NCI-H2196 treated with DMSO at 0.1 percent for 48 hours (cell line): ENCODE data around the gene TBX2.

Source experiments
- DNase-seq: peaks from one replicate; lab custom pipeline; 2025; ENCODE audit not compliant: unreplicated experiment; lab: John Stamatoyannopoulos, UW

Gene TBX2

DNA sequence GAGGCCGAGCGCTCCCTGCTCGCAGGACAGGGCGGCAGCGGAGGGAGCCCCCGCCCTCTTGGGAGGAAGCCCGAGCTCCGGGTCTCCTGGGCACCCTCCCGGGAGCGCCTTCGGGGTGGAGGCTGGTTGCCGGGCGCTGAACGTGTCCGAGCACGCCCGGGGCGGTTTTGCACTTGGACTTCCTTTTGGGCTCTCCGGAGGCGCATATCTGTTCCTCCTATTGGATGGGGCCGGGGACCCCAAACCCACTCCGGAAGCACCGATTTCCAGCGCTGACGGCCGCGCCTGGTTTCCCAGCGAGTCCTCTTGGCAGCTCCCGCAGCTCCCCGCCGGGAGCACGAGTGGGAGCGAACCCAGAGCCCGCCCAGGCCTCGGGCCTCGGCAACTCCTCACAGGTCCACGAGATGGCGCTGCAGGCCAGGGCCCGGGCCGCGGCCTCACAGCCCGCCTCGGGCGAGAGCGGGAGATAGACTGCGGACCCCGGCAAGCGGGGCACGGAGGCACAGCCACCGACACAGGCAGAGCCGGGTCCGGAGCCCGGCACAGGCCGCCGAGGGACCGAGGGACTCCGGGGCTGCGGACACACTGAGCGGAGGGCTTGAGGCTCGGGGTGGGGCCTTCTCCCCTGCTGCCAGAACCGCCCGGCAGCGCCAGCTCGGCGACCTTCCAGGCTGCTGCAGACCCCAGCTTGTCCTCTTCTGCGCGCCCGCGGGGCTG, 12.7 kb downstream of the TBX2 start:
- DNase-seq, result peak; percentile 65

DNA sequence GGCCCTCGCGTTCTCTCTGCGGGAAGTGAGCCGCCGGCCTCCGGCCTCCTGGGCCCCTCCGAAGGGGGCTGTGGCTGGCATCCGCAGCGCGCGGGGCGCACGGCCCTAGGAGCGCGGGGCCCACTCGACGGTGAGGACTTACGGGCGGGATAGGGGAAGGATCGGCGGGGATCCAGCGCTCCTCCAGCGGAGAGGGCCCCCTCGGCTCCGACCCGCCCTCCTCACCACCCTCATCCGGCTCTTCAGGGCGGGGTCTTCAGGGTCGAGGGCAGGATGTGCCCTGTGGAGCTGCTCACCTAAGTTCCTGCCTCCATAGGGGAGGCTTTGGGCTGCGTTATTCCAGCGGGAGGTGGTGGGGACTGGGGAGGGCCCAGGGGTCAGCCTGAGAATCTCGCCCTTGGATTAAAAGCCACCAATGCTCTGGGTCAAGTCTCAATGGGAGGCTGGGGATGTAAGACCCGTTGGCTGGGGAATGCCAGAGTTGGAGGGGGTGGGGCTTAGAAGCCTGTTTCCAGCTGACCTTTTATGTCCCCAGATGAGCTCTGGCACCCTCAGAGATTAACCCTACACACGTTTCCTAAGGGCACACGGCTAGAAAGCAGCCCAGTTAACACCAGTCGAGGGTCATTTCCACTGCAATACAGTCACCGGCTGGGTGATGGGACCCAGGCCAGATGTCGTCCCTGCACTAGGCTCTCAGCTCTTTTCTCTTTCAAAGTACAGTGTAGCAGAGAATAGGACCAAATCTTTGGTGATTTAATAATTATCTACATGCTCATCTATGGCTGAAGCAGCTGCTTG, 13.4 kb downstream of the TBX2 start:
- no peak for DNase-seq

DNA sequence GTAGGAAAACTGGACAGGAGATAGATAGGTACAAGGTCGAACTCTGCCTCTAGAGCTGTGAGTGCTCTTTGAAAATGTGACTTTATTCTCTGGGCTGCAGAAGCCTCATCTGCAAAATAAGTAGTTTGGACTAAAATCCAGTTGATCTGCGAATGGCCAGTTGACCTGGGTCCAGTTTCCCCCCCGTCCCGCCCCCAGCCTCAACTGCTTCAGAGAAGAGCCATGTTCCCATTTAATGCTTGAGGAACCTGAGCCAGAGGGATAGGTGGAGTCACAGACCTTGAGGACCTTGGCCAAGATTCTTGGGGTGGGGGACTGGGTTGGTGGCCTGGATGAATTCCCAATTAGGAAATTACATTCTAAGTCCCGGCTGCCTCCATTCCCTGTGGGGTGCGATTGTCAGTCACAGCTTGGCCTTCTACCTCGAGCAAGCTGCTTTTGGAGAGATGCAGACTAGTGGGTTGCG, 14.1 kb downstream of the TBX2 start:
- DNase-seq, result no peak

DNA sequence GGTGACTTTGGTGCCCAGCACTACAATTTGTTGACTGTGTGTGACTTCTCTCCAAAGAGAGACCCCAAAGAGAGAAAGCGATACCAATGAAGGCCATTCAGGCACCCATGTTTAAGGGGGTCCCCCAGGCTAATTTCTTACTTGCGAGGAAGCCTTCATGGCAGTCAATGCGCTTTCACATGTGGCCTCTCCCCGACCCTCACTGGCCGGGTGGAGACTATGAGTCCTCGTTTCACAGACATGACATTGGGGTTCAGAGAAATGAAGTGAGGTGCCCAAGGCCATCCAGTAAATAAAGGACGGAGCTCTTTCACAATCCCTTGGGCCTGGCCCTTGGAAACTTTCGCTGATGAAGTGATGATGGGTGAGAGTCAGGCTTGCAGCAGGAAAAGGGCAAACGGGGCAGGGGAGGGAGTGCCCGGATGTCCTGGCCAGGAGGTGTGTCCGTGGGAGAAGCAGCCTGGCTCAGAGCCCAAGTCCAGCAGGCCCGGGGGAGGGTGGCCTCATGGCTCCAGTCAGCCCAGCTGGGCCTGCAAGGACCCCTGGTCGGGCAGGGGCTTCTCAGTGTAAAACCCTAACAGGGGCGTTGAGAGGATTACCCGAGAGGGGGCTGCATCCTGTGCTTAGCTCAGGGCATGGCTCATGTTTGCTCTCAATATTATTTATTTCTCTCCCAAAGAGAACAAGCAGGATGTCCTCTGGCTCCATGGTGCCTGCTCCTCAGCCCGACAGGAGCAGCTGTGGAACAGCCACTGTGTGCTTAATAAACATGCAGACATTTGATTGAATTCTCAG, 14.7 kb downstream of the TBX2 start:
- DNase-seq, result no peak

DNA sequence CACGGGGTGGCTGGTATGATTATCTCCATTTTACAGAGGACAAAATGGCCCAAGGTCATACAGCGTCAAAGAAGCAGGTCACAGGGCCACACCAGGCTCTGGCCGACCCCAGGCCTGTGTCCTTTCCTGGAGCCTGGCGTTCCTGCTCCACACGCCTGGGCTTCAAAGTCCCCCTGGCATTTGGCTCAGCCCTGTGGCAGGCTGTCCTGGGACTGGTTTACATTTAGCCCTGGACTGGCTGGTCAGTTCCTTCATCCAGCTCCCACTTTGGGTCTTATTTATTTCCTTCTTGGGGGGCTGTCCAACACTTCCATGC, 15.3 kb downstream of the TBX2 start:
- DNase-seq, result no peak

DNA sequence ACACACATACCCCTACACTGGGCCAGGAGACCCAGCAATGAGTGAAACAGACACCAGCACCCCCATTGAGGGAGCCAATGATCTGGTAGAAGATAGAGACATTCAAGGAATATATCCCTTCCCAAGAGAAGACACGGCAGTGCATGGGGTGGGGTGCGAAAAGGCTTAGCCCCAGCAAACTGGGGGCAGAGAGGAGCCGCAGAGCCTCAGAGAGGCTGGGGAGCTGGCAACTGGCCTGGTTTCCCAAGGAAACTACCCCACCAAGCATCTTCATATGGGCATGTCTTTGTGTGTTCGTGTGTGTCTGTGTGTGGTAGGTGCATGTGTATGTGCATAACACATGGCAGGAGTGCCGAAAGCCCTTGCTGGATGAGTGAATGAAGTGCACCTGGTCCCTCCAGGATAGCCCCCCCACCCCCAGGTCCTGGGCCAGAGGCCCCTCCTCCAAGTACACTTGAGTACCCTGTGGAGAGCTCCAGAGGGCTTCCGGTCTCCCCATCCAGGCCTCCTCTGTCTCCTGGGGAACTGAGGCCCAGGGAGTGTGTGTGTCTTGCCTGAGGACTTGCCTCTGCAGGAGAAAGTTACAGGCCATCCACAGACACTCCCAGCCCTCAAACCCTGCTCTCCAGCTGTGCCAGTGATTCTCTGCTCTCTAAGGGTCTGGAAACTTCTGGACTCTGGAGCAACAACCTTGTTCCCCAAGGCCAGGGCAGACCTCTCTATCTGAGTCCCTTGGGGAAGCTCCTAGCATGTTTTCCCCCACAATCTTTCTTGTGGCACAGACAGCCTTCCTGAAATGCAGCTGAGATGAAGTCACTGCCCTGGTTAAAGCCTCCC, 15.9 kb downstream of the TBX2 start:
- no peak for DNase-seq

DNA sequence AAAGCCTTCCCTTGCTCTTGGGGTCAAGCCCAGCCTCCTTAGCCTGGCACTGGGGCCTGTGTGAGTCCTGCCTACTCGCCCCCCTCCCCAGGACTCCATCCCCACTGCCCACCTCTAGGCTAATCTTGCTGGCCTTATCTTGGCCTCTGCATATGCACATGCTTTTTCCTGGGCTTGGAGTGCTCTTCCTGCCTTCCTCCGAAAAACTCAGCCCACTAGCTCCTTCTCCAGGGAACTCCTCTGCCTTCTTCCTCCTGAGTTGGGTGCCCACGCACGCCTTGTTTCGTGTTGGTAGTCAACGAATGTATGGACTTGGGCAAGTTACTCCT, 16.5 kb downstream of the TBX2 start:
- no peak for DNase-seq

DNA sequence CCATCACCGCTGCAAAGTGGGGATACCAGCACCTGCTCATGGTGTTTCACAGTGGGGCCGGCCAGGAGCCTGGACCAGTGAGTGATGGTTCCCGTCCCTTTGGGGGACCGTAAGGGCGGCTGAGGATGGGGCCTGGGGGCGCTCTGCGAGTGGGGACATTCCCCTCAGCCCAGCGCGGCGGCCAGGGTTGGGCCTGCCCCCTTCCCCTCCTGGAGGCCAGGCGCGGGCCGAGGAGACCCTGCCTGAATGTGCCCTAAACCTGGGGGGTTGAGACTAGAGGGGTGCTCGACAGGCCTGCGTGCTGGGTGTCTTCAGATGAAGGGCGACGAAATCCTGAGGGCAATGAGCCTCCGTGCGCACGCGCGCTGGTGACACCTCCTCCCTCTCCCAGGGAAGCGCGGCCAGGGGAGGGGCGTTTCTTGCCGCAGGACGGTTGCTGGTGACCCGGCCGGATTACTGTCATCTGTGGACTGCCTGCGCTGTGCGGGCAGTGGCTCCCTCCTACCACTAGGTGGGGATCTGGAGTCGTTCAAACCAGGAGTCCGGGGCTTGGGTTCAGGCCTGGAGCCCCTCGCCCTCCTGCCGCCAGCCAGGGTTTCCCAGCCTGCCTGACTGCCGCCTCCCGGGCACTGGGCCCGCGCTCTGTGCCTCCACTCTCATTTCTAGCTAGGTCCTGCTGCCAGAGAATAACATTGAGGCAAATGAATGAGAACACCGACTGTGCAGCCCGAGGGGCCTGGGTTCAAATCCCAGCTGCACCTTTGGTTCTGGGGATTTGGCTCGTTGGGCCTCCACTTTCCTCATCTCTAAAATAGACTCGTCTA, 17.1 kb downstream of the TBX2 start:
- DNase-seq, result peak; percentile 41

DNA sequence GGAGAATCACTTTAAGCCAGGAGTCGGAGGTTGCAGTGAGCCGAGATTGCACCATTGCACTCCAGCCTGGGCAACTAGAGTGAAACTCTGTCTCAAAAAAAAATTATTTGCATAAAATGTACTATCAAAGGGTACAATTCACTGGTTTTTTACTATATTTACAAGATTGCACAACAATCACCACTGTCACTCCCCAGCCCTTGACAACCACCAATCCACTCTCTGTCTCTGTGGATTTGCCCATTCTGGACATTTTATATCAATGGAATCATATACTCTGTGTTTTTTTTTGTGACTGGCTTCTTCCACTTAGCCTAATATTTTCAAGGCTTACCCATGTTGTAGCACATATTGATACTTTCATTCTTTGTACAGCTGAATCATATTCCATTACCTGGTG, 18.8 kb downstream of the TBX2 start:
- no peak for DNase-seq

DNA sequence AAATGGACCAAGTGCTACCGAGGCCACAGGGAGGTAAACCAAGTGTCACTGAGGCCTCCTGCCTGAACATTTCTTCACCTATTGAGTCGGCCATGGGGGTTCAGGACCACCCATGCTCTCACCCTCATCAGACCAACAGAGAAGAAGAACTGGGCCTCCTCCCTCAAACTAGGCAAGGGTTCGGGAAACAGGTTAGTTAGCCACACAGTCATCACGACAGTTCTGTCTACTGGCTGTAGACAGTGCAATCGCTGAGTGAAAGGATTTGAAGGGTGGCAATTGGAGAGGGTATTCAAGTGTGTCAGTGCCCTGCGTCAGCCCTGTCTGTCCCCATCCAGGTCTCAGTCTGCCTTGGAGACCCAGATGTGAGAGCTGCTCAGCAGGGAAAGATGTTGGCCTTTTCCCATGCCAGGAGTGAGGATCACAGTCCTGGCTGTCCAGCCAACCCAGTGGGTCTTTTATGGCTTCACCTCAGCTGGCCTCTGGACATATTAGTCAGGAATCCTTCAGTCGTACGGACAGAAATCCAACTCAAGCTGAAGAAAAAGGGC, 19.9 kb downstream of the TBX2 start:
- no peak for DNase-seq

DNA sequence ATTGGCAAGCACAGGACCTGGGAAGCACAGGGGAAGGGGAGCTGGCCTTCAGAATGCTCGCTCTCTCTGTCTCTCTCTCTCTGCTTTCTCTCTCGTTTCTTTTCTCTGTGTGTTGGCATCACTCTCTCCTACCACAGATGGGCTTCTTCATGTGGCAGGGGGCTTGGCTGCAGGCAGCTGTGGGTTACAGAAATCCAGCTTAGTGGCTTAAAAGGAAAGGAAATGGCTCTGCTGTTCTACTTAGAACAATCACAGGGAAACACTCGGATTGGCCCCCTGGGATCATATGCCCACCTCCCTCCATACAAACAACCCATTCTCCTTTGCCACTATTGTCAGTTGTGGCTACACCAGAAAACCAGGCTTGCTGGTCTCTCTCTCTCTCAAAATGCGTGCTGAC, 20.4 kb downstream of the TBX2 start:
- DNase-seq, result no peak

DNA sequence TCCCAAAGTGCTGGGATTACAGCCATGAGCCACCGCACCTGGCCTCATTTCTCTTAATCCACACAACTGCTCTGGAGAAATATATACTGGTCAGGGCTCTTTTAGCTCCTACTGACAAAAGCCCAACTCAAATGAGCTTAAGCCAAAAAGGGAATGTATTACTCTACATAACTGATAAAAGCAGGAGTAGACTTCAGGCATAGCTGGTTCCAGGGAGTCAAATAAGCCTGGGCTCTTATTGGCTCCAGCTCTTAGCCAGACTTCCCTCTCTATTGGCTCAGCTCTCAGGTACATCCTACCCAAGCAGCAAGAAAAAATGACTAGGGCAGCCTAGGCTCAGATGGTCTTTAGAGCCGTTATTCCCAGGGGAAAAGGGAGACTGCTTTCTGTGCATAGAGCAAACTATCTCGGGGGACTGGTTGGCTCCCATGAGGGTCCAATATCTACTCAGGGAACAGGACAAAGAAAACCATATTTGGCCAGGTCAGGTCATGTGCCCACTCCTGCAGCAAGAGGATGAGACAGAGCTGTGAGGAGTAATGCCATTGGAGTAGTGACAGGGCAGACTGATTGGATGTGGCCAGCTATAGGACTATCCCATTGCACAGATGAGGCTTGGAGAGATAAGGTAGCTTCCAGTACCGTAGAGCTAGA, 21.2 kb downstream of the TBX2 start:
- DNase-seq, result no peak

DNA sequence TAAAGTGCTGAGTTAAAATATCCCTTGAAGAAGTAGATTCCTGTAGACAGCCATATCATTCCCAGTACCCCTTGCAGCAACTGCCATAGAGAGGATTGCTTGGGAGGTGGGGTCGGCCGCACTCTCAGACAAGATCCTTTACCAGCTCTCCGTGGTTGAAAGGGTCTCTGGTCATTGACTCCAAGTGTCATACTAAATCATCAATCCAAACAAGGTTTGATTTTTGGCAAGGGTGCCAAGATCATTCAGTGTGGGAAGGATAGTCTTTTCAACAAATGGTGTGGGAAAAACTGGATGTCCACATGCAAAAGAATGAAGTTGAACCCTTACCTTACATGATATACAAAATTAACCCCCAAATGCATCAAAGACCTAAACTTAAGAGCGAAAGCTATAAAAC, 21.8 kb downstream of the TBX2 start:
- no peak for DNase-seq

DNA sequence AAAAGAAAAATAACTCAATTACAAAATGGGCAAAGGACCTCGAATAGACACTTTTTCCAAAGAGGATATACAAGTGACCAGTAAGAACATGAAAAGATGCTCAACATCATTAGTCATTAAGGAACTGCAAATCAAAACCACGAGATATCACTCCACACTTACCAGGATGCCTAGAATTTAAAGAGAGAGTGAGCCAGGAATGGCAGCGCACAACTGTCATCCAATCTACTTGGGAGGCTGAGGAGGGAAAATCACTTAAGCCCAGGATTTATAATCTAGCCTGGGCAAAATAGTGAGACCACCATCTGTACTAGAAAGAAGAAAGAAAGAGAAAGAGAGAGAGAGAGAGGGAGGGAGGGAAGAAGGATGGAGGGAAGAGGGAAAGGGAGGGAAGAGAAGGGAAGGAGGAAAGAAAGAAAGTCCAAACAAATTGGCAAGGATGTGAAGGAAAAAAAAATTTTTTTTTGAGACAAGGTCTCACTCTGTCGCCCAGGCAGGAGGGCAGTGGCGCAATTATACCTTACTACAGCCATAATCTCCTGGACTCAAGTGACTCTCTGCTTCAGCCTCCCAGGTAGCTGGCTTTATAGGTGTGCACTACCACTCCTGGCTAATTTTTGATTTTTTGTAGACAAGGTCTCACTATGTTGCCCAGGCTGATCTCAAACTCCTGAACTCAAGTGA, 22.6 kb downstream of the TBX2 start:
- DNase-seq, result no peak

DNA sequence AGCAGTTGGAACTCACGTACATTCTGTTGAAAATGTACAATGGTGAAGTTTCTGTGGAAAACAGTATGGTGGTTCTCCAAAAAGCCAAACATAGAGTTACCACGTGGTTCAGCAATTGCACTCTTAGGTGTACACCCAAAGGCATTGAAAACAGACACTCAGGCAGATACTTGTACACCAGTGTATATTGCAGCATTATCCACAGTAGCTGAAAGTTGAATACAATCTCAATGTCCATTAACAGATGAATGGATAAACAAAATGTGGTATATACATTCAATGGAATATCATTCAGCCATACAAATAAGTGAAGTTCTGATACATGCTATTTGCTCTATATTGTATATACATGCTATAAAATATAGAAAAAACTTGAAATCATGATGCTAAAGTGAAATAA, 23.2 kb downstream of the TBX2 start:
- no peak for DNase-seq

DNA sequence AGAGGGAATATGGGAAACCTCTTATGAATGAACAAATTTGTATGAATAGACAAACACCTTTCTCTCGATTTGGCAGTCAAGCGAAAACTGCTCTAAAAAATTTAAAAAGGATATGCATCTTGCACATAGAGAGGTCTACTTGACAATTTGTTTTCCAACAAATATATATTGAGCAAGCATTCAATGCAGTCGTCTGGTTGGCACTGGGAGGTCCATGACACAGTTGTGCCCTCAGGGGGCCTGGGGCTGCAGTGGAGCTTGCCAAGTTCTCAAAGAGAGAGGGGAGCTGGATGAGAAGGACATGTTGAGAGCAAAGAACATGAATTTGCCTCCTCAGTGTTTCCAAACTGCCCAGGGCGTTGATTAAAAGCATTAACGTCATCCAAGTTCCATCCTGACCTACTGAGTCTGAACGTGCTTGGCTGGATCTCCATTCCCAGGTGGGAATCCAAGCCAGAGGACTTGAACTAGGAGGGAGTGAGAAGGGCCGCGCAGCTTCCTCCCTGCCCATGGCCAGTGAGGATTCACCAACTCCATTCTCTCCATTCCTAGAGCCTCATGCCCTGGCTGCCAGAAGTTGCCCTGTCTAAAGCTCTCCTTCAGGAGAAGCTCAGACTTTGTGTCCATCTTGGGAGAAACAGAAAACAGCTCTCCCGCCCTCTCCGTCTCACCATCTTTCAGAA, 24.5 kb downstream of the TBX2 start:
- no peak for DNase-seq

DNA sequence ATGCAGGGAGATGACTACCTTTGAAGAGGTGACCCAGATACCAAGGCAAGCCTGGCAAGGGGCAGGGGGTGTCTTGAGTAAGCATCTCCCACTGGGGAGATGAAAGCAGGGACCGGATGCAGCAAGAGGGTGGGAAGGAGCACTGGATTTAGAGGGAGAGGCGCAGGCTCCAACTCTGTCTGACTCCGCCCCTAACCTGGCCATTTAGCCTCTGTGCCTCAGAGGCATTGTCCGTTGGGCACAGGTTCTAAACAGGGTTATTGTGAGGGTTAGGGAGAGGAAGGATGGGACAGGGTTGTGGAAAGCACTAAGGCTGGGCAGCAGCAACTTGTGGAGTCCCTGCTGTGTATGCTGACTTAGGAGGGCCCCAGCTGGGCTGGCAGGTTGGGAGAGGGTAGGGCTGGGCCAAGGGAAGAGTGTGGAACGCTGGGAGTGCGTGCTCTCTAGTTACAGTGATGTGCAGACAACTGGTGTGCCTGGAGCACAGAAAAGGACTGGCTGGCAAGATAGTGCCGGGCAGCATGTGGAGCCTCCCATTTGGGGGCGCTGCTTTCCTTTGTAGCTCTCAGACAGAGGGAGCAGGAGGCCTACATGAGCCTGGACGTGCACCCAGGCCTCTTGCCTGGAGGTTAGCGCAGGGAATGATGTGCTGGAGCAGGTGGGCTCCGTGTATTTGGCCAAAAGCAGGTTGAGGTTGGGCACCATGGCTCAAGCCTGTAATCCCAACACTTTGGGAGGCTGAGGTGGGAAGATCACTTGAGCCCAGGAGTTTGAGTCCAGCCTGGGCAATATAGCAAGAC, 26.2 kb downstream of the TBX2 start:
- DNase-seq, result no peak
